HG03521 (cell line): ENCODE data around the gene CRYBG1.

Source experiments
- ATAC-seq: cut with Tn5 transposase; IDR thresholded peaks from one replicate; pipeline ENCODE4 v1.9.1; 2021; ENCODE audit warnings: mild to moderate bottlenecking, moderate library complexity; ENCODE audit not compliant: unreplicated experiment

CRYBG1 gene

DNA sequence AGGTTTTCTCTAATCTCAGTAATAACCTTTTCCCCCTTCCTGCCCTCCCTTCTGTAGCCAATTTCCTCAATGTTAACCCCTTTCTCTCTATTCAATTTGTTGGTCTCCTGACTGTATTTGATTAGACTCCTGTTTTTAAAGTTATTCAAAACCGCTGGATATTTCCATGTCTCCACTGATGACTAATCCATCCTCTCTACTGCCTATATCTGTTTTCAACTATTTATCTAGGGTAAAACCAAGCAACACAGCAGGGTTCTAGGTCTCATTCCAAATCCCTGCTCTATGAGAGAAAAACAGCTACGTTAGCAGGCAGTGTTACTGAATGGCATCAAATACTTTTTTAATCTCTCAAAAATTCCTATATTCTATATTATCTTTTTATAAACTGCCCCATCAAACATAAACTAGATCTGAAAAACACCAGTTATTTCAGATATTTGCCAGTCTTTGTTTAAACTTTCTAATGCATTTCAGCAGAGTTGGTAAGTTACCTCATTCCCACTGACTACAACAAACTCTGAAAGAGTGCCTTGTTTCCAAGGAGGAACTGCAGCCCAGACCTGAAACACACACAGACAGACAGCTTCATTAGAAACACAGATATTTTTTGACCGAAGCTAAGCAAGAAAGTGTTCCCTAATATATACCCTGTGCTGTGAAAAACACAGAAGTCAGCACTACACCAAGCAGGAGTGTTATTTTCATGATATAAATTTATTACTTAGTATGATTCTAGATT lies 260.6 kb downstream of the CRYBG1 start:
- ATAC-seq = no peak
